GM23338 (cell line): ENCODE results near the gene GNAO1.

Experiments
- CTCF ChIP-seq, 2 experiments: fragments of 200-600 bp in 1 of 2; sonication (generic) in 1 of 2; conservative IDR thresholded peaks; 2 replicates each; pipeline versions ENCODE4 v1.5.1 to v1.6.1; 2016 to 2017; ENCODE audit warnings: antibody characterized with exemption in 2 of 2, low read depth in 2 of 2, mild to moderate bottlenecking in 2 of 2, moderate library complexity in 1 of 2
- EZH2 ChIP-seq: fragments of 200-600 bp; sonication (generic); IDR thresholded peaks from one replicate; pipeline ENCODE4 v1.8.0; 2017; ENCODE audit warnings: antibody characterized with exemption, mild to moderate bottlenecking, low read depth; ENCODE audit not compliant: unreplicated experiment
- EZH2phosphoT487 ChIP-seq: fragments of 200-600 bp; sonication (generic); IDR thresholded peaks from one replicate; pipeline ENCODE4 v1.8.1; 2018; ENCODE audit warnings: antibody characterized with exemption; ENCODE audit not compliant: unreplicated experiment
- NANOG ChIP-seq: IDR thresholded peaks from 2 replicates; pipeline ENCODE4 v1.6.1; 2016; ENCODE audit warnings: antibody characterized with exemption, borderline replicate concordance
- POLR2AphosphoS5 ChIP-seq: IDR thresholded peaks from 2 replicates; pipeline ENCODE4 v1.6.1; 2016; ENCODE audit warnings: antibody characterized with exemption, low read depth
- REST ChIP-seq: IDR thresholded peaks from one replicate; pipeline ENCODE4 v1.6.1; 2018; ENCODE audit warnings: antibody characterized with exemption; ENCODE audit not compliant: unreplicated experiment

DNA sequence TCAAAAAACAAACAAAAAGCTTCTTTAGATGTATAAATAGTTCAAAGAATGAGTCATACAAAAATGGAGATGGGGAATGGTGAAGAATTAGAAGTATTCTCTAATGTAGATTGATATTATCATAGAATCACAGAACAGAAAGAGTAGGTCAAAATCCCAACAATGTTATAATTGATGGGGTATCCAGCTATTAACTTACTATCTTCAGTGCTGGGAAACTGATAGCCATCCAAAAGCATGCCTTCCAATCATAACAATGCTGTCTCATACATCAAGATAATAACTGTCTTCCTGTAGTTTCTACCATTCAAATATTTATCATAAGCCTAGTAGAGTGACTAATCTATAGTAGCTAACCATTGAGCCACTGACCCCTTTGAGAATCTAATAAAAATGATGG lies 26.7 kb upstream of the GNAO1 start:
- TF ChIP-seq CTCF (conservative IDR thresholded peaks at IDR 0.05; ENCODE audit: low read depth in 2 of 2) (no peak), EZH2 (no peak), REST (no peak), POLR2AphosphoS5 (no peak), NANOG (no peak), EZH2phosphoT487 (no peak)
